Subcutaneous adipose tissue (tissue), 4 donors: ENCODE measurements around the gene PCBD1. TPM values are rescaled to one million over a fixed set of nuclear protein-coding genes. Genes with fewer than 3 reads are reported as not detected.

Experiments
- CTCF ChIP-seq: fragments of 450-650 bp; IDR thresholded peaks from one replicate; pipeline ENCODE4 v1.5.1; 2016; ENCODE audit warnings: low read depth, mild to moderate bottlenecking, control low read depth, antibody characterized with exemption, moderate library complexity
- total RNA-seq, 4 donors: library from RNA; depleted of rRNA; stranded (reverse); fragments of >200 nt; gene quantifications; one replicate each; pipeline ENCODE4 v1.1.0, GENCODE V29; 2016

Gene PCBD1
- total RNA-seq, 4 donors from 2014 or later, result 62.8 to 141 (median 83.7) TPM

GRCh38 chr10:70845816-70846215, 42.5 kb downstream of the PCBD1 start:
- TF ChIP-seq CTCF, result no peak

- no peak for TF ChIP-seq CTCF
These were observed 43.1 kb downstream of the PCBD1 start for GRCh38 chr10:70845256-70845655.

- TF ChIP-seq CTCF, result no peak
These were observed 44.4 kb downstream of the PCBD1 start for GRCh38 chr10:70843776-70844489.

GRCh38 chr10:70843333-70843732, 45.0 kb downstream of the PCBD1 start:
- no peak for TF ChIP-seq CTCF

GRCh38 chr10:70840836-70841235, 47.5 kb downstream of the PCBD1 start:
- no peak for TF ChIP-seq CTCF

- no peak for TF ChIP-seq CTCF
These were observed 50.0 kb downstream of the PCBD1 start for GRCh38 chr10:70838270-70838805.

- TF ChIP-seq CTCF, result no peak
These were observed 50.7 kb downstream of the PCBD1 start for GRCh38 chr10:70837660-70838059.
